CD8-positive, alpha-beta memory T cell (primary cell): ENCODE data around the gene SLC11A1. TPM values are rescaled to one million over a fixed set of nuclear protein-coding genes. Genes with fewer than 3 reads are reported as not detected.
A peak's percentile ranks its signal among the peaks of the same experiment; 100 is the strongest.

Experiments used
- CTCF ChIA-PET: fragments of 350-600 bp; sonication (Branson Sonifier 250); formaldehyde crosslinking; loops from one replicate; lab custom pipeline; 2021; ENCODE audit warnings: antibody characterized with exemption; lab: Charles Lee
- POLR2A ChIA-PET: fragments of 350-600 bp; sonication (Branson Sonifier 250); formaldehyde crosslinking; loops from one replicate; lab custom pipeline; 2021; ENCODE audit warnings: antibody characterized with exemption; lab: Charles Lee
- DNase-seq, 5 donors: peaks; one replicate each; pipeline versions ENCODE4 v3.0.0 to v3.0.0-alpha.2; 2020 to 2022; ENCODE audit warnings: mixed read lengths in 1 of 5
- H3K27ac ChIP-seq: one replicate; pipeline ENCODE4 v1.7.0; 2013; ENCODE audit warnings: low read depth, mild to moderate bottlenecking, low read length, moderate library complexity
- H3K27me3 ChIP-seq: 2 replicates; pipeline ENCODE4 v1.7.0; 2013; ENCODE audit warnings: low read length, mild to moderate bottlenecking; ENCODE audit not compliant: insufficient read depth, poor library complexity, severe bottlenecking
- H3K36me3 ChIP-seq: 2 replicates; pipeline ENCODE4 v1.7.0; 2013; ENCODE audit warnings: mild to moderate bottlenecking, low read length, moderate library complexity; ENCODE audit not compliant: insufficient read depth
- H3K4me1 ChIP-seq: 2 replicates; pipeline ENCODE4 v1.7.0; 2013; ENCODE audit warnings: mild to moderate bottlenecking, low read length, moderate library complexity; ENCODE audit not compliant: insufficient read depth
- H3K4me3 ChIP-seq: 2 replicates; pipeline ENCODE4 v1.7.0; 2013; ENCODE audit warnings: mild to moderate bottlenecking, low read length
- H3K9me3 ChIP-seq: 2 replicates; pipeline ENCODE4 v1.7.0; 2013; ENCODE audit warnings: mild to moderate bottlenecking, low read length
- H3K27ac Mint-ChIP-seq, 8 donors: one replicate each; pipeline ENCODE4 v1.8.0; 2020 to 2021; ENCODE audit warnings: mixed read lengths in 8 of 8, mild to moderate bottlenecking in 6 of 8, inconsistent platforms in 3 of 8, moderate library complexity in 3 of 8
- H3K27me3 Mint-ChIP-seq, 2 donors: one replicate each; pipeline ENCODE4 v1.8.0; 2020 to 2021; ENCODE audit warnings: mixed read lengths in 2 of 2, mild to moderate bottlenecking in 1 of 2, moderate library complexity in 1 of 2
- H3K36me3 Mint-ChIP-seq, 3 donors: one replicate each; pipeline ENCODE4 v1.8.0; 2020 to 2021; ENCODE audit warnings: mixed read lengths in 3 of 3, inconsistent platforms in 1 of 3, mild to moderate bottlenecking in 1 of 3
- H3K4me1 Mint-ChIP-seq, 3 donors: one replicate each; pipeline ENCODE4 v1.8.0; 2020 to 2021; ENCODE audit warnings: mixed read lengths in 3 of 3, inconsistent platforms in 1 of 3, mild to moderate bottlenecking in 1 of 3
- H3K4me3 Mint-ChIP-seq, 7 donors: one replicate each; pipeline ENCODE4 v1.8.0; 2020 to 2021; ENCODE audit warnings: mixed read lengths in 7 of 7, mild to moderate bottlenecking in 6 of 7, moderate library complexity in 4 of 7, inconsistent platforms in 2 of 7
- H3K9me3 Mint-ChIP-seq, 5 donors: one replicate each; pipeline ENCODE4 v1.8.0; 2020 to 2022; ENCODE audit warnings: mixed read lengths in 5 of 5, mild to moderate bottlenecking in 3 of 5, moderate library complexity in 2 of 5, inconsistent platforms in 1 of 5
- polyA plus RNA-seq: library from polyadenylated mRNA; unstranded; fragments of 300-500 nt; fragmentation: Illumina TruSeq; gene quantifications from one replicate; pipeline ENCODE4 v1.2.3, GENCODE V29; 2021
- total RNA-seq, 2 experiments: library from RNA; stranded (reverse); gene quantifications; one replicate each; pipeline ENCODE4 v1.2.3, GENCODE V29; 2021

Gene SLC11A1
- total and polyA plus RNA-seq, 3 experiments from 2014 or later, result 0.32 to 2.1 (median 1.1) TPM

DNA sequence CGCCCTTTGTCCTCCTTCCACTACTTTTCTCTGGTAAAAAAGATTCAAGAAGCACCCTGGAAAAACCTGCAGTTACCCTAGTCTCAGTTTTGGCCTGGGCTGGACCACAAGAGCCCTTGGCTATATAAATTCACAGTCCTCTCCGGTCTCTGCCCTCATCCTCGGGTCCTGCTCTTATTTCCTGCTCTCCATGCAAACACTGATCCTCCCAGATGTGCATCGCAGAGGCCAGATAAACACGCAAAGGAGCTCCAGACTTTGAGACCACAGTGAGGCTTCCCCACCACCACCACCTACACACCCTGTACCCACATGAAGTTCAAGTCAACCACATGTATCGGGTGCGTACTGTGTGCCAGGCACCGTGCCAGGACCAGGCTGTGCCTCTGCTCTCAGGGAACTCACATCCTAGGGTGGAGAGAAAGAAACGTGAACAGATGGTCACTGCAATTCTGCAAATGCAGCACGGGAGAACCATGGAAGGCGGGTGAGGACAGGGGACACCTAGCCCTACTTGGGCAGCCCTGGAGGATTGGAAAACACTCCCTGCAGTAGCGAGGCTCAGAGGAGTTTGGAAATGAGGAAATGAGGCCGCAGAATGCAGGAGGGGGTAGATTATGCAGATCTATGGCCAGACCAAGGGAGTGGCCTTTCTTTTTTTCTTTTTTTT is 25.0 kb downstream of the SLC11A1 start:
- Histone ChIP-seq H3K27me3 (no peaks in the 10 kb centered on the region), H3K36me3 (peaks cover 10% of the 10 kb centered on the region), H3K27ac (peak overlapping the region; percentile 70), H3K9me3 (no peaks in the 10 kb centered on the region), H3K4me1 (peaks cover 30% of the 10 kb centered on the region), H3K4me3 (peak overlapping the region; percentile 65)
- Mint-ChIP-seq H3K4me3 (peak overlapping the region; percentile 79 to 93 (median 83)), H3K36me3 (peaks cover 0 to 35% (median 1%) of the 10 kb centered on the region in 3 donors), H3K27me3 (no peaks in the 10 kb centered on the region), H3K9me3 (no peaks in the 10 kb centered on the region), H3K27ac (peak overlapping the region; percentile 77 to 99 (median 96)), H3K4me1 (peaks cover 41 to 59% (median 43%) of the 10 kb centered on the region in 3 donors)
- ChIA-PET POLR2A (interaction anchor here (0.6 to 2.4 kb wide), 5 partner anchors 11 to 842 kb away, joined by 3 to 20 read pairs (median 3); partner anchors contain the start of genes RNF25 and STK36), CTCF (interaction anchor here (0.7 to 1.5 kb wide), 5 partner anchors 10 to 135 kb away, joined by 3 to 12 read pairs (median 3); no protein-coding TSS in a partner anchor)
- DNase-seq, result peak; percentile 37 to 84 (median 74)

DNA sequence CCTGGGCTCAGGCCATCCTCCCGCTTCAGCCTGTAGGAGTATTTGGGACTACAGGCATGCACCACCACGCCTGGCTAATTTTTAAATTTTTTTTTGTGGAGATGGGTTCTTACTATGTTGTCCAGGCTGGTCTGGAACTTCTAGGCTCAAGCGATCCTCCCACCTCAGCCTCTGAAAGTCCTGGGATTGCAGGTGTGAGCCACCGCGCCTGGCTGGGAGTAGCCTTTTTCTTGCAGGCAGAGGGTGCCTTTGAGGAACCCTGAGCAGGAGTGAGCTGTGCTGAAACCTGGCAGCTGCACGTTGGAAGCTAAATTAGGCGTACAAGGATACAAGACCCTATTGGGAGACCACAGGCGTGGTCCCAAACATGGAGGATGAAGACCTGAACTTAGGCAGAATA is 25.6 kb downstream of the SLC11A1 start:
- Mint-ChIP-seq H3K27me3 (no peaks in the 10 kb centered on the region), H3K4me3 (peak overlapping the region in 4 of 7 donors; percentile 19 to 93 (median 86)), H3K36me3 (peaks cover 0 to 29% (median 1%) of the 10 kb centered on the region in 3 donors), H3K9me3 (no peaks in the 10 kb centered on the region), H3K4me1 (peaks cover 41 to 58% (median 43%) of the 10 kb centered on the region in 3 donors), H3K27ac (peak overlapping the region in 3 of 8 donors; percentile 54 to 95 (median 58))
- DNase-seq, result no peak
- ChIA-PET POLR2A (interaction anchor here (0.6 to 2.4 kb wide), 3 partner anchors 11 to 841 kb away, joined by 3 to 20 read pairs (median 8); no protein-coding TSS in a partner anchor), CTCF (interaction anchor here (1.5 kb wide), 2 partner anchors 12 to 109 kb away, joined by 3 to 8 read pairs; no protein-coding TSS in a partner anchor)
- H3K4me3 ChIP-seq, result no peak overlapping the region
- no peak overlapping the region for H3K27ac ChIP-seq
- no peaks in the 10 kb centered on the region for H3K27me3 ChIP-seq
- no peaks in the 10 kb centered on the region for H3K9me3 ChIP-seq
- H3K36me3 ChIP-seq, result peaks cover 10% of the 10 kb centered on the region
- peaks cover 30% of the 10 kb centered on the region for H3K4me1 ChIP-seq

- H3K36me3 ChIP-seq, result no peaks in the 10 kb centered on the region
- Mint-ChIP-seq H3K4me3 (no peak overlapping the region), H3K27me3 (peaks cover 0 to 4% of the 10 kb centered on the region in 2 donors), H3K9me3 (no peaks in the 10 kb centered on the region), H3K4me1 (peaks cover 0 to 5% (median 2%) of the 10 kb centered on the region in 3 donors), H3K27ac (no peak overlapping the region), H3K36me3 (no peaks in the 10 kb centered on the region)
- H3K27ac ChIP-seq, result no peak overlapping the region
- no peak for DNase-seq
- CTCF ChIA-PET, result no interaction called here
- no peaks in the 10 kb centered on the region for H3K27me3 ChIP-seq
- no peaks in the 10 kb centered on the region for H3K9me3 ChIP-seq
- POLR2A ChIA-PET, result no interaction called here
- H3K4me1 ChIP-seq, result no peaks in the 10 kb centered on the region
- H3K4me3 ChIP-seq, result no peak overlapping the region
These were observed 36.2 kb downstream of the SLC11A1 start for GRCh38 chr2:218418321-218418716.

- DNase-seq, result no peak
- peaks cover 0 to 5% (median 2%) of the 10 kb centered on the region in 3 donors for H3K4me1 Mint-ChIP-seq
- no peaks in the 10 kb centered on the region for H3K4me1 ChIP-seq
- CTCF ChIA-PET, result no interaction called here
- no peaks in the 10 kb centered on the region for H3K36me3 Mint-ChIP-seq
- no peak within 1 kb of the TSS for H3K4me3 ChIP-seq
- no peak within 1 kb of the TSS for H3K4me3 Mint-ChIP-seq
- H3K27me3 Mint-ChIP-seq, result peaks cover 0 to 4% of the 10 kb centered on the region in 2 donors
- H3K27ac Mint-ChIP-seq, result no peak within 1 kb of the TSS
- POLR2A ChIA-PET, result no interaction called here
- no peaks in the 10 kb centered on the region for H3K27me3 ChIP-seq
- H3K36me3 ChIP-seq, result no peaks in the 10 kb centered on the region
- no peaks in the 10 kb centered on the region for H3K9me3 Mint-ChIP-seq
- no peak within 1 kb of the TSS for H3K27ac ChIP-seq
- H3K9me3 ChIP-seq, result no peaks in the 10 kb centered on the region
These were observed 36.8 kb downstream of the SLC11A1 start, which contains the start of gene VIL1 for GRCh38 chr2:218418717-218419458. TSS of gene VIL1 (plus strand) at chr2:218419123. CDS start at chr2:218423779, 4,656 bp downstream.

- H3K4me3 Mint-ChIP-seq, result no peak overlapping the region
- H3K9me3 Mint-ChIP-seq, result no peaks in the 10 kb centered on the region
- peaks cover 0 to 2% (median 0%) of the 10 kb centered on the region in 3 donors for H3K4me1 Mint-ChIP-seq
- no peaks in the 10 kb centered on the region for H3K4me1 ChIP-seq
- H3K27ac Mint-ChIP-seq, result no peak overlapping the region
- H3K4me3 ChIP-seq, result no peak overlapping the region
- POLR2A ChIA-PET, result no interaction called here
- no peak overlapping the region for H3K27ac ChIP-seq
- H3K27me3 Mint-ChIP-seq, result peaks cover 0 to 4% of the 10 kb centered on the region in 2 donors
- H3K9me3 ChIP-seq, result no peaks in the 10 kb centered on the region
- no peaks in the 10 kb centered on the region for H3K36me3 Mint-ChIP-seq
- H3K27me3 ChIP-seq, result no peaks in the 10 kb centered on the region
- CTCF ChIA-PET, result interaction anchor here (1.6 kb wide), 1 partner anchor 118 kb away, joined by 5 read pairs; no protein-coding TSS in a partner anchor
- H3K36me3 ChIP-seq, result no peaks in the 10 kb centered on the region
- no peak for DNase-seq
These were observed 37.6 kb downstream of the SLC11A1 start for GRCh38 chr2:218419630-218420216.

DNA sequence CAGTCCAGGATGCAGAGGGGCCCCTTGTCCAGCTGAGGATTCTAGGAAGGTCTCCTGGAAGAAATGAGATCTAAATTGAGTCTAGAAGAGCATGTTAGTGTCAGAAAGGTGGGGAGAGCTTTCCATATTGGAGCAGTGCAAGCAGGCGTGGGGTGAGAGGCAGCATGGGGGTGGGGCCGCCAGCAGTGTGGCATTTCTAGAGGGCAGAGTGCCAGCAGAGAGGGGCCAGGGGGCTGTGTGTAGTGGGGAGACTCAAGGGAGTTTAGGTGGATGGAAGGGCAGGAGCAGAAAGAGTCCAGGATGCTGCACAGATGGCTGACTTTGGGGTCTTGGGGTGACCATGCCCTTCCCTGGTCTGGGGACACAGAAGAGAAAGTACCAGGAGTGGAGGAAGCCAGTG is 39.0 kb downstream of the SLC11A1 start:
- H3K36me3 Mint-ChIP-seq, result no peaks in the 10 kb centered on the region

DNA sequence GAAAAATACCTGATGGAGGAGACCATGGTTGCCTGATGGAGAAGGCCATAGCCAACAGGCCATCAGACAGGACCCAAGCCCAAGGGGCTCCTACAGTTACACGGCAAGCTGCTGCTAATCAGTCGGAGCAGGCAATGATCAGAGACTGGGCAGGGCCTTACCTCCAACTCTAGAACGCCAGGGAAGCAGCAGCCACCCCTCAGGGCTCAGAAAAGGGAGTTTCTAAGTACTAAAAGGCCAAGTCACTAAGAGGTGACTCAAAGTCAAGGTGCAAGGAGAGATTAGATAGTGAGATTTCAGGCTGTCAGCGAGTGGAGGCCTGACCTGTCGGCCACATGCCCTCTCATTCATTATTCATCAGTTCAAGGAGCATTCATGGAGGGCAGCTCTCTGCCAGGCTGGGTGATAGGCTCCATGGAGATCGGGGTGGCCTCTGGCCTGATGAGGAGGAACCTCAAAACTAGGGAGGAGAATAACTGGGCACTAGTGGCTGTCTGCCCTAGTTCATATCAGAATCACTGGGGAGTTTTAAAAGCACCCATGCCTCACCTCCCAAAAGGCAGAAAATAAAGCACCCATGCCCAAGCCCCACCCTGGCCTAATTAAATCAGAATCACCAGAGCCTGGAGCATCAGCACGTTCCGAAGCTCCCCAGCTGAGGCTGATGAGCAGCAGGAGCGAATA is 40.5 kb downstream of the SLC11A1 start:
- peak overlapping the region in 2 of 8 donors; percentile 46 to 55 for H3K27ac Mint-ChIP-seq
- no peaks in the 10 kb centered on the region for H3K36me3 Mint-ChIP-seq
- Histone ChIP-seq H3K27me3 (no peaks in the 10 kb centered on the region), H3K27ac (no peak overlapping the region), H3K9me3 (no peaks in the 10 kb centered on the region), H3K4me1 (no peaks in the 10 kb centered on the region), H3K36me3 (no peaks in the 10 kb centered on the region), H3K4me3 (no peak overlapping the region)
- ChIA-PET CTCF (no interaction called here), POLR2A (no interaction called here)
- peaks cover 0 to 4% of the 10 kb centered on the region in 2 donors for H3K27me3 Mint-ChIP-seq
- no peak for DNase-seq
- peaks cover 0 to 2% (median 0%) of the 10 kb centered on the region in 3 donors for H3K4me1 Mint-ChIP-seq
- no peak overlapping the region for H3K4me3 Mint-ChIP-seq
- H3K9me3 Mint-ChIP-seq, result no peaks in the 10 kb centered on the region

More for the DNA sequence above, 39.0 kb downstream of the SLC11A1 start:
- Mint-ChIP-seq H3K4me3 (no peak overlapping the region), H3K9me3 (no peaks in the 10 kb centered on the region), H3K27me3 (peaks cover 0 to 4% of the 10 kb centered on the region in 2 donors), H3K27ac (peak overlapping the region in 2 of 8 donors; percentile 47 to 77), H3K4me1 (peaks cover 0 to 2% (median 0%) of the 10 kb centered on the region in 3 donors)
- Histone ChIP-seq H3K4me3 (no peak overlapping the region), H3K9me3 (no peaks in the 10 kb centered on the region), H3K27ac (no peak overlapping the region), H3K27me3 (no peaks in the 10 kb centered on the region), H3K4me1 (no peaks in the 10 kb centered on the region), H3K36me3 (no peaks in the 10 kb centered on the region)
- ChIA-PET CTCF (interaction anchor here (1.6 kb wide), 1 partner anchor 119 kb away, joined by 5 read pairs; no protein-coding TSS in a partner anchor), POLR2A (no interaction called here)
- no peak for DNase-seq
